ENCODE data around the gene SERPINH1. TPM values are rescaled to one million over a fixed set of nuclear protein-coding genes. Genes with fewer than 3 reads are reported as not detected.

The SERPINH1 gene
- total RNA-seq, 2 experiments from 2014 or later = 18.9 to 19.4 TPM

- DNase-seq = no peak
- peaks cover 20% of the 10 kb centered on the region for H3K4me1 Mint-ChIP-seq
These were observed 2.9 kb upstream of the SERPINH1 start for GRCh38 chr11:75558939-75559843.

GRCh38 chr11:75560644-75561043 is 1.4 kb upstream of the SERPINH1 start:
- Mint-ChIP-seq H3K36me3 (no peaks in the 10 kb centered on the region), H3K27ac (no peak overlapping the region), H3K4me1 (peaks cover 33% of the 10 kb centered on the region), H3K27me3 (no peaks in the 10 kb centered on the region), H3K9me3 (no peaks in the 10 kb centered on the region), H3K4me3 (peak overlapping the region; percentile 90)
- no peak for DNase-seq

More at GRCh38 chr11:75558939-75559843, 2.9 kb upstream of the SERPINH1 start:
- Mint-ChIP-seq H3K36me3 (no peaks in the 10 kb centered on the region), H3K4me3 (no peak overlapping the region), H3K9me3 (no peaks in the 10 kb centered on the region), H3K27me3 (no peaks in the 10 kb centered on the region), H3K27ac (no peak overlapping the region)

DNA sequence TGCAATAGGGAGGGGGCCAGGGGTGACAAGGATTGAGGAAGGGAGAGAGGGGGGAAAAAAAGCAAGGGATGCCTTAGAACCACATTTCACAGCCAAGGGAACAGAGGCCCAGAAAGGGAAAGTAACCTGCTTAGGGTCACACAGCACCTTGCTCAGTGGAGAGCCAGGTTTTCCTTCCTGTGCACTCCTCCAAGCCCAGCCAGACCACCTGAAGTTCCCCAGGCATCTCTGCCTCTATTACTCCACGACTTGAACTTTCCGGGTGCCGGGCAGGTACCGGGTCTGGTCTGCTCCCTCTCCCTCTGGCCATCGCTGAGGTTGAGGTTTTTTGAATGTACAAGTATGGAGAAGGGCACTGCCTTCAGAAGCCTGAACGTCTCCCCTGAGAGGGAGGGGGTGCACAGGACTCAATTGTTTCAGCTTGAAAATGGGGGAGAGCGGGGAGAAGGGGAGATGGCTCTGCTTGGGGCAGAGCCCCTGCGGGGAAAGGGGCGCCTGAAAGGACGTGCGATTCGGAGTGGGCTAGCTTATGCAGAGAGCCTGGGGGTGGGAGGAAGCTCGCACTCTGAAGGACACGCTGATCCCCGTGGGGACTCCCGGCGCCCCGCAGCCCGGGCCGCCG is 516 bp upstream of the SERPINH1 start:
- H3K4me3 Mint-ChIP-seq = peak overlapping the region; percentile 90
- no peaks in the 10 kb centered on the region for H3K27me3 Mint-ChIP-seq
- peak overlapping the region; percentile 92 for H3K27ac Mint-ChIP-seq
- H3K36me3 Mint-ChIP-seq = no peaks in the 10 kb centered on the region
- DNase-seq = no peak
- H3K9me3 Mint-ChIP-seq = no peaks in the 10 kb centered on the region
- peaks cover 38% of the 10 kb centered on the region for H3K4me1 Mint-ChIP-seq

DNA sequence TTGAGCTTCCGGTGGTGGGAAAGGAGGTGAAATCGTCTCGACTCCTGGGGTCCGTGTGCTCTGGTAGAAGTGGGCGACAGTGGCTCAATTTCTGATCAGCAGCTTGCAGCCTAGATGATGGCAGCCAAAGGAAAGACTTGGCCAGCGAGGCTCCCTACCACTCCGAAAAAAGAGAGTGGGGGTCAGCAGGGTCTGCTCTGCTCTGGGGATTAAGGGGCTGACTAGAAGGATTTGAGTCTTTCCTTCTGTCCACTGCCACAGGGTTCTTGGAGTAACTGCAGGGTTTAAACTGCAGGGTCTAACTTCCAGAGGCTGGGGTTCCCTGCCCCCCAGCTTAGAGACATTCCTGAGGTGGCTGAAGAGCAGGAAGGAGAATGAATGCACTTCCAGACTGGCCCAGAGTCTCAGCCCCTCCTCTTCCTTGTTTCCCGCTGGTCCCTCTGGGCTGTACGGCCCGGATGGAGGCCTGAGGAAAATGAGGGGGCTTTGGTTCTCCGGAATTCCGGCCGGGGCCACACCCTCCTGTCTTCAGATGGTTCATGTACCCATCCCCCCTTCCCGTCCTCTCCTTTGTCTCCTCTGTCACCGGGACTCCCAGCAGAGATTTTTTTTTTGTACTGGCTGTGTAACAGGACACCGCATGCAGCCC is 907 bp downstream of the SERPINH1 start:
- Mint-ChIP-seq H3K27me3 (no peaks in the 10 kb centered on the region), H3K4me1 (peaks cover 38% of the 10 kb centered on the region), H3K4me3 (peak overlapping the region; percentile 90), H3K36me3 (no peaks in the 10 kb centered on the region), H3K9me3 (no peaks in the 10 kb centered on the region), H3K27ac (peak overlapping the region; percentile 92)
- DNase-seq = no peak

DNA sequence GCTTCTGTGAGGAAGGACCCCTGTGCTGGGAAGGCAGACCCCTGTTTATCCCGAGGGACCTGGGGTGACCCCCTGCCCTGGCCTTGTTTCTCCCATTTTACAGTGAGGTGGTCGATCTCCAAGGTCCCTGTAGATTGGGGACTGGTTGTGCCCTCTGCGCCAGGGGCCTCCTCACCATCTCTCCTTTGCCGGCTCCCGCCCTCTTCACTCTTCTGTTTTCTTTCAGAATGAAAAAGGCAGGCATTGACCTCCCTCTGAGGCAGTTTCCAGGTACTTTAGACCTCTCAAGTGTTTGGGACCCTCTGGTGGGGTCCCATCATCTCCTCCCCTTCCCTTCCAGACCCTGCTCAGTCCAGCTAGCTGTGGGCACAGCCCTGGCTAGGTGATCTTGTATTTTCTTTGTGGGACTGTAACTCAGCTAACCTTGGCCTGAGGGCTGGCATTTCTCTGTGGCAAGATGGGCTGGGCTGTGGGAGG is 1.5 kb downstream of the SERPINH1 start:
- peak overlapping the region; percentile 92 for H3K27ac Mint-ChIP-seq
- H3K4me3 Mint-ChIP-seq = peak overlapping the region; percentile 90
- no peaks in the 10 kb centered on the region for H3K9me3 Mint-ChIP-seq
- no peaks in the 10 kb centered on the region for H3K27me3 Mint-ChIP-seq
- no peaks in the 10 kb centered on the region for H3K36me3 Mint-ChIP-seq
- no peak for DNase-seq
- peaks cover 38% of the 10 kb centered on the region for H3K4me1 Mint-ChIP-seq

DNA sequence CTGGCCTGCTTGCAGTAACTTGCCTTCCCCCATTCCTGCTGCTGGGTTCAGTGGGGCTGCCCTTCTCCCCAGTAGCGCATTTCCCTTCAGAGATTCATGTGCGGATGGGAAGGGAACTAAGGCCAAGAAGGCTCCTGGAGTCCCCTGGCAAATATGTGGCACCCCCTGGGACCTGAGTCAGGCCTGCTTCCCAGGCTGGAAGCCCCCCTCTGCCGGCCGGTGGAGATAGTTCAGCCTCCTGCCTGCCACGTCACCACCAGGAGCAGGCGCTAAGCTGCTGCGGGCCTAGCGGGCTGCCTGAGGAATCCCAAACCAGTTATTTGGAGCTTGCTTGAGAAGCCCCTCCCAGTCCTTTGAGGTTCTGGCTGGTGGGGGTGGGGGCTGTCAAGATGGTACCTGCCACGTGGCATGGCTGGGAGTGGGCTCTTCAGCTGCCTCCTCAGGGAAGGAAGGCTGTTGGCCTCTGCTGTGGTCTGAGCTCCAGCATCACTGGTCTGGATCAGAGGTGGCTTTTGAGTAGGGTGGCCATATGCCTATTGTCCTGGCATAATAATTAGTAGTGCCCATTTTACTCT is 2.0 kb downstream of the SERPINH1 start:
- Mint-ChIP-seq H3K36me3 (no peaks in the 10 kb centered on the region), H3K4me1 (peaks cover 38% of the 10 kb centered on the region), H3K27me3 (no peaks in the 10 kb centered on the region), H3K4me3 (peak overlapping the region; percentile 90), H3K27ac (peak overlapping the region; percentile 92), H3K9me3 (no peaks in the 10 kb centered on the region)
- DNase-seq = no peak

DNA sequence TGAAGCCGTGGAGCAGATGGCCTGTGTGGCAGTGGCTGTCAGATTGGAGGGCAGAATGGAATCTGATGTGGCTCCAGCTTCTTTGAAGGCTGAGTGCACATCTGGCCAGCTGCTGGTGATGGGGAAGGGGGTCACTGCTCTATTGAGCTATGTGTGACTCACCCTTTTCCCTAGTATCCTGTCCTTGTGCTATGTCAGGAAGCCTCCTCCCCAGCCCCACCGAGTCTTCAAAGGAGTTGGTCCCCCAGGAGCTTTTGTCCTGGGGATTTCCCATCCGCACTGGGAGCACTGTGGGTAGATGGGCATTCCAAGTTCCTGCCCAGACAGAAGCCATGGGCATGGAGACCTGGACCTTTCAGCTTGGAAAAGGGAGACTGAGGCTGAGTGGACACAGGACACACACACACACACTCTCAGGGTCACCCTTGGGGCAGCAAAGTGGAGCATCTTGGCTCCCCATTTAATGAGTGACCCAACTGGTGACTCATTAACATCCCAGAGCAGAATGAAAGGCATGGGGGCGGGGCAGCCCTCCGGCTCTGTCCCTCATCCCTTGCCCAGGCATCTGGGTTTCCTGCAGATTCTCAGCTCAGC is 3.3 kb downstream of the SERPINH1 start:
- H3K9me3 Mint-ChIP-seq = no peaks in the 10 kb centered on the region
- no peaks in the 10 kb centered on the region for H3K27me3 Mint-ChIP-seq
- H3K4me1 Mint-ChIP-seq = peaks cover 38% of the 10 kb centered on the region
- H3K36me3 Mint-ChIP-seq = no peaks in the 10 kb centered on the region
- DNase-seq = no peak
- H3K27ac Mint-ChIP-seq = peak overlapping the region; percentile 59
- no peak overlapping the region for H3K4me3 Mint-ChIP-seq

- peak overlapping the region; percentile 59 for H3K27ac Mint-ChIP-seq
- H3K27me3 Mint-ChIP-seq = no peaks in the 10 kb centered on the region
- no peaks in the 10 kb centered on the region for H3K36me3 Mint-ChIP-seq
- H3K9me3 Mint-ChIP-seq = no peaks in the 10 kb centered on the region
- H3K4me1 Mint-ChIP-seq = peaks cover 36% of the 10 kb centered on the region
- peak; percentile 40 for DNase-seq
- peak overlapping the region; percentile 40 for H3K4me3 Mint-ChIP-seq
These were observed 4.1 kb downstream of the SERPINH1 start for GRCh38 chr11:75565916-75566762.

DNA sequence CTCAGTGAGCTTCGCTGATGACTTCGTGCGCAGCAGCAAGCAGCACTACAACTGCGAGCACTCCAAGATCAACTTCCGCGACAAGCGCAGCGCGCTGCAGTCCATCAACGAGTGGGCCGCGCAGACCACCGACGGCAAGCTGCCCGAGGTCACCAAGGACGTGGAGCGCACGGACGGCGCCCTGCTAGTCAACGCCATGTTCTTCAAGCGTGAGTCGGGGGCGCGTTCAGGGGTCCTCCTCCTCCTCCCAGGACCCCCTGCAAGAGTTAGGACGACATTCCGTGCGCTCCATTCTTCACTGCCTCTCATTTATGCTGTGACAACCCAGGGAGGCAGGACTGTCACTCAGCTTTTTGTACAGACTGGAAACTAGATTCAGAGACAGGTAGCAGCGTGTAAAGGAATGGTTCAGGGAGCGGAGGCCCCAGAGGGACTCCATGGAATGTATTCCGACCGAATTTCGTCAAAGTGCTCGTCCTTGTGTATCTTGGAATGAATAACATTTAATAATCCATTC is 4.8 kb downstream of the SERPINH1 start:
- H3K27me3 Mint-ChIP-seq = no peaks in the 10 kb centered on the region
- H3K4me3 Mint-ChIP-seq = no peak overlapping the region
- H3K9me3 Mint-ChIP-seq = no peaks in the 10 kb centered on the region
- peaks cover 30% of the 10 kb centered on the region for H3K4me1 Mint-ChIP-seq
- no peak overlapping the region for H3K27ac Mint-ChIP-seq
- no peaks in the 10 kb centered on the region for H3K36me3 Mint-ChIP-seq
- DNase-seq = no peak

DNA sequence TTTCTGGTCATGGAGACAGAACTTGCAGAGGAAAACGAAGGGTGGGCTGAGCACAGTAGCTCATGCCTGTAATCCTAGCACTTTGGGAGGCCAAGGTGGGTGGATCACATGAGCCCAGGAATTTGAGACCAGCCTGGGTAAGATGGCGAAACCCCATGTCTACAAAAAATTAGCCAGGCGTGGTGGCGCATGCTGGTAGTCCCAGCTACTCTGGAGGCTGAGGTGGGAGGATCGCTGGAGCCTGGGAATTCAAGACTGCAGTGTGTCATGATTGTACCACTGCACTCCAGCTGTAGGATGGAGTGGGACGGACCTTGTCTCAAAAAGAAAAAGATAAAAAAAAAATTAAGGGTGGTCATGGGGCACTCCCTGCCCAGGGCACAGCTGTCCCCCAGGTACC is 5.9 kb downstream of the SERPINH1 start:
- Mint-ChIP-seq H3K4me1 (peaks cover 28% of the 10 kb centered on the region), H3K9me3 (no peaks in the 10 kb centered on the region), H3K36me3 (no peaks in the 10 kb centered on the region), H3K27me3 (no peaks in the 10 kb centered on the region), H3K4me3 (no peak overlapping the region), H3K27ac (no peak overlapping the region)
- no peak for DNase-seq

DNA sequence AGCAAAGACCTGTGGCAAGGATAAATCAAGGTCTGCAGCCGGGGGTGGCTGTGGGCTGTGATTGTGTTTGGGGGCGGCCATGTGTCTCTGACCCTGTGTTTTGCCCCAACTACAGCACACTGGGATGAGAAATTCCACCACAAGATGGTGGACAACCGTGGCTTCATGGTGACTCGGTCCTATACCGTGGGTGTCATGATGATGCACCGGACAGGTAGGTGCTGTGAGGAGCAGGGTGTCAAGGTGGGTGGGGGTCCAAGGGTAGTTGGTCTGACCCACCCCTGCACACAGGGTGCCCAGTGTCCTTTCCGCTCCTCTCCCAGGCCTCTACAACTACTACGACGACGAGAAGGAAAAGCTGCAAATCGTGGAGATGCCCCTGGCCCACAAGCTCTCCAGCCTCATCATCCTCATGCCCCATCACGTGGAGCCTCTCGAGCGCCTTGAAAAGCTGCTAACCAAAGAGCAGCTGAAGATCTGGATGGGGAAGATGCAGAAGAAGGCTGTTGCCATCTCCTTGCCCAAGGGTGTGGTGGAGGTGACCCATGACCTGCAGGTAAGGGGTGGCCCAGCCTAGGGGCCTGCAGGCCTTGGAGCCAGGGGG is 6.7 kb downstream of the SERPINH1 start:
- no peaks in the 10 kb centered on the region for H3K36me3 Mint-ChIP-seq
- DNase-seq = no peak
- peaks cover 22% of the 10 kb centered on the region for H3K4me1 Mint-ChIP-seq
- no peak overlapping the region for H3K4me3 Mint-ChIP-seq
- H3K27ac Mint-ChIP-seq = no peak overlapping the region
- no peaks in the 10 kb centered on the region for H3K27me3 Mint-ChIP-seq
- no peaks in the 10 kb centered on the region for H3K9me3 Mint-ChIP-seq

DNA sequence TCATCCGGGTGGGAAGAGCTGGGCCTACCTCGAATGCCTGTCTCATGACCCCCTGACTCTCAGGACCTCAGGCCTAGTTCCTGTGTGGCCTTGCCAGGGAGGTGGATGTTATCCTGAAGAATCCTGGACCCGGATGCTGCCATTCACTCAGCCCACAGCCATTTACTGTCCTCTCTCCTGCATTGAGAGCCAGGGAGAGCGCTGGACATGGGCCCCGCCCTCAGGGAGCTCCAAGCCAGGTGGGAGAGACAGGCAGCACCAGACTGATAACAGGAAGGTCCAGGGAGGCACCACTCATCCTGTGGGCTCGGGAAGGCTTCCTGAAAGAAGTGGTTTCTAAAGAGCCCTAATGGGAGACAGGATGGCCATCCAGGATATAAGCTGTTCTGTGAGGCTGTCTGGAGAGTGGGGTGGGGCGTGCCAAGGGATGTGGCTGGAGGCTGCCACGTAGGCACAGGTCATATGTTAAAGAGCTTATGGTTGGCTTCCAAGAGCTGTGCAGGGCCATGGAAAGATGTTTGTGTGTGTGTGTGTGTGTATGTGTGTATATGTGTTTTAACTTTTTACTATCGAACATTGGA is 8.6 kb downstream of the SERPINH1 start:
- H3K36me3 Mint-ChIP-seq = no peaks in the 10 kb centered on the region
- no peak overlapping the region for H3K4me3 Mint-ChIP-seq
- no peak for DNase-seq
- peaks cover 5% of the 10 kb centered on the region for H3K4me1 Mint-ChIP-seq
- H3K27ac Mint-ChIP-seq = no peak overlapping the region
- no peaks in the 10 kb centered on the region for H3K27me3 Mint-ChIP-seq
- no peaks in the 10 kb centered on the region for H3K9me3 Mint-ChIP-seq

GRCh38 chr11:75571625-75572024 is 9.6 kb downstream of the SERPINH1 start:
- H3K4me3 Mint-ChIP-seq = no peak overlapping the region
- no peak for DNase-seq
- H3K27ac Mint-ChIP-seq = no peak overlapping the region
- H3K36me3 Mint-ChIP-seq = no peaks in the 10 kb centered on the region
- no peaks in the 10 kb centered on the region for H3K9me3 Mint-ChIP-seq
- no peaks in the 10 kb centered on the region for H3K27me3 Mint-ChIP-seq
- peaks cover 4% of the 10 kb centered on the region for H3K4me1 Mint-ChIP-seq
